Naive B cell (primary cell): ENCODE results near the gene NMNAT2. TPM values are rescaled to one million over a fixed set of nuclear protein-coding genes. Genes with fewer than 3 reads are reported as not detected.

Experiments used
- ATAC-seq, 2 donors: fragments of 150-1000 bp; cut with Tn5 transposase; 2 replicates each; pipeline ENCODE4 v1.10.0; 2021; ENCODE audit warnings: low read depth in 2 of 2, mild to moderate bottlenecking in 2 of 2, moderate library complexity in 2 of 2
- DNase-seq: peaks from one replicate; pipeline ENCODE4 v3.0.0; 2022
- H3K27ac Mint-ChIP-seq, 6 donors: one replicate each; pipeline ENCODE4 v1.8.0; 2020 to 2022; ENCODE audit warnings: mild to moderate bottlenecking in 6 of 6, mixed read lengths in 6 of 6, moderate library complexity in 5 of 6, inconsistent platforms in 2 of 6
- H3K27me3 Mint-ChIP-seq, 3 donors: one replicate each; pipeline ENCODE4 v1.8.0; 2021 to 2022; ENCODE audit warnings: mixed read lengths in 3 of 3, mild to moderate bottlenecking in 1 of 3
- H3K36me3 Mint-ChIP-seq, 2 donors: one replicate each; pipeline ENCODE4 v1.8.0; 2020 to 2022; ENCODE audit warnings: mixed read lengths in 2 of 2, inconsistent platforms in 1 of 2, mild to moderate bottlenecking in 1 of 2
- H3K4me1 Mint-ChIP-seq, 3 donors: one replicate each; pipeline ENCODE4 v1.8.0; 2020 to 2022; ENCODE audit warnings: mixed read lengths in 3 of 3, inconsistent platforms in 1 of 3, mild to moderate bottlenecking in 1 of 3, moderate library complexity in 1 of 3
- H3K4me3 Mint-ChIP-seq, 8 donors: one replicate each; pipeline ENCODE4 v1.8.0; 2020 to 2022; ENCODE audit warnings: mild to moderate bottlenecking in 8 of 8, mixed read lengths in 8 of 8, moderate library complexity in 8 of 8, inconsistent platforms in 2 of 8
- H3K9me3 Mint-ChIP-seq, 7 donors: one replicate each; pipeline ENCODE4 v1.8.0; 2020 to 2022; ENCODE audit warnings: mixed read lengths in 7 of 7, mild to moderate bottlenecking in 5 of 7, inconsistent platforms in 2 of 7, moderate library complexity in 1 of 7
- polyA plus RNA-seq, 6 donors: library from polyadenylated mRNA; unstranded; fragments of 300-500 nt; fragmentation: Illumina TruSeq; gene quantifications; one replicate each; pipeline ENCODE4 v1.2.3, GENCODE V29; 2021; ENCODE audit warnings: low read depth in 6 of 6

NMNAT2 gene
- polyA plus RNA-seq, 6 donors from 2014 or later, result not detected

- no peaks in the 10 kb centered on the region for H3K4me1 Mint-ChIP-seq
- H3K36me3 Mint-ChIP-seq, result no peaks in the 10 kb centered on the region
- DNase-seq (no peak), ATAC-seq (no peak)
- no peaks in the 10 kb centered on the region for H3K9me3 Mint-ChIP-seq
- H3K27me3 Mint-ChIP-seq, result peaks cover 25 to 34% (median 33%) of the 10 kb centered on the region in 3 donors
- no peak overlapping the region for H3K4me3 Mint-ChIP-seq
- H3K27ac Mint-ChIP-seq, result peak overlapping the region in 1 of 6 donors; percentile 22
Measured at GRCh38 chr1:183346276-183346732, 71.9 kb downstream of the NMNAT2 start.

GRCh38 chr1:183339556-183340167 is 78.5 kb downstream of the NMNAT2 start:
- ATAC-seq, result no peak
- Mint-ChIP-seq H3K4me3 (no peak overlapping the region), H3K36me3 (no peaks in the 10 kb centered on the region), H3K27me3 (peaks cover 8 to 15% (median 11%) of the 10 kb centered on the region in 3 donors), H3K9me3 (no peaks in the 10 kb centered on the region), H3K4me1 (no peaks in the 10 kb centered on the region), H3K27ac (peak overlapping the region in 1 of 6 donors; percentile 4)
- no peak for DNase-seq

- DNase-seq (no peak), ATAC-seq (no peak)
- Mint-ChIP-seq H3K4me3 (no peak overlapping the region), H3K4me1 (no peaks in the 10 kb centered on the region), H3K27me3 (peaks cover 36 to 67% (median 65%) of the 10 kb centered on the region in 3 donors), H3K36me3 (no peaks in the 10 kb centered on the region), H3K27ac (no peak overlapping the region), H3K9me3 (peaks cover 0 to 1% (median 0%) of the 10 kb centered on the region in 7 donors)
Measured at GRCh38 chr1:183331091-183331742, 87.0 kb downstream of the NMNAT2 start.

GRCh38 chr1:183330335-183330734 is 87.8 kb downstream of the NMNAT2 start:
- Mint-ChIP-seq H3K4me1 (no peaks in the 10 kb centered on the region), H3K27me3 (peaks cover 40 to 66% (median 60%) of the 10 kb centered on the region in 3 donors), H3K27ac (no peak overlapping the region), H3K36me3 (no peaks in the 10 kb centered on the region), H3K9me3 (peaks cover 0 to 2% (median 0%) of the 10 kb centered on the region in 7 donors), H3K4me3 (no peak overlapping the region)
- ATAC-seq (no peak), DNase-seq (no peak)

- ATAC-seq, result no peak
- peaks cover 40 to 57% (median 44%) of the 10 kb centered on the region in 3 donors for H3K27me3 Mint-ChIP-seq
- H3K27ac Mint-ChIP-seq, result peak overlapping the region in 1 of 6 donors; percentile 12
- no peak for DNase-seq
- no peaks in the 10 kb centered on the region for H3K4me1 Mint-ChIP-seq
- no peaks in the 10 kb centered on the region for H3K36me3 Mint-ChIP-seq
- H3K4me3 Mint-ChIP-seq, result no peak overlapping the region
- peaks cover 0 to 2% (median 0%) of the 10 kb centered on the region in 7 donors for H3K9me3 Mint-ChIP-seq
Measured at GRCh38 chr1:183328371-183328770, 89.8 kb downstream of the NMNAT2 start.

GRCh38 chr1:183327434-183328290 is 90.5 kb downstream of the NMNAT2 start:
- H3K9me3 Mint-ChIP-seq, result peaks cover 0 to 2% (median 0%) of the 10 kb centered on the region in 7 donors
- H3K4me3 Mint-ChIP-seq, result no peak overlapping the region
- H3K36me3 Mint-ChIP-seq, result no peaks in the 10 kb centered on the region
- ATAC-seq (no peak), DNase-seq (no peak)
- peak overlapping the region in 1 of 6 donors; percentile 78 for H3K27ac Mint-ChIP-seq
- peaks cover 37 to 57% (median 44%) of the 10 kb centered on the region in 3 donors for H3K27me3 Mint-ChIP-seq
- no peaks in the 10 kb centered on the region for H3K4me1 Mint-ChIP-seq

GRCh38 chr1:183323849-183324683 is 94.1 kb downstream of the NMNAT2 start:
- peaks cover 26 to 50% (median 44%) of the 10 kb centered on the region in 3 donors for H3K27me3 Mint-ChIP-seq
- DNase-seq (no peak), ATAC-seq (no peak)
- H3K36me3 Mint-ChIP-seq, result no peaks in the 10 kb centered on the region
- no peak overlapping the region for H3K4me3 Mint-ChIP-seq
- H3K27ac Mint-ChIP-seq, result no peak overlapping the region
- H3K9me3 Mint-ChIP-seq, result peaks cover 0 to 4% (median 0%) of the 10 kb centered on the region in 7 donors
- no peaks in the 10 kb centered on the region for H3K4me1 Mint-ChIP-seq

GRCh38 chr1:183319606-183320005 is 98.6 kb downstream of the NMNAT2 start:
- Mint-ChIP-seq H3K27me3 (peaks cover 17 to 40% (median 37%) of the 10 kb centered on the region in 3 donors), H3K36me3 (no peaks in the 10 kb centered on the region), H3K4me1 (no peaks in the 10 kb centered on the region), H3K4me3 (no peak overlapping the region), H3K9me3 (peaks cover 0 to 2% (median 0%) of the 10 kb centered on the region in 7 donors), H3K27ac (peak overlapping the region in 2 of 6 donors; percentile 34 to 58)
- DNase-seq, result no peak
- ATAC-seq, result no peak

- Mint-ChIP-seq H3K27ac (no peak overlapping the region), H3K4me1 (no peaks in the 10 kb centered on the region), H3K4me3 (no peak overlapping the region), H3K27me3 (peaks cover 19 to 45% (median 37%) of the 10 kb centered on the region in 3 donors), H3K36me3 (no peaks in the 10 kb centered on the region), H3K9me3 (peaks cover 0 to 2% (median 0%) of the 10 kb centered on the region in 7 donors)
- ATAC-seq (no peak), DNase-seq (no peak)
Measured at GRCh38 chr1:183319051-183319450, 99.1 kb downstream of the NMNAT2 start.

GRCh38 chr1:183318433-183318832 is 99.7 kb downstream of the NMNAT2 start:
- H3K27me3 Mint-ChIP-seq, result peaks cover 18 to 47% (median 37%) of the 10 kb centered on the region in 3 donors
- DNase-seq, result no peak
- H3K27ac Mint-ChIP-seq, result no peak overlapping the region
- H3K4me1 Mint-ChIP-seq, result no peaks in the 10 kb centered on the region
- ATAC-seq, result no peak
- H3K4me3 Mint-ChIP-seq, result no peak overlapping the region
- peaks cover 0 to 2% (median 0%) of the 10 kb centered on the region in 7 donors for H3K9me3 Mint-ChIP-seq
- no peaks in the 10 kb centered on the region for H3K36me3 Mint-ChIP-seq

- H3K9me3 Mint-ChIP-seq, result no peaks in the 10 kb centered on the region
- no peaks in the 10 kb centered on the region for H3K36me3 Mint-ChIP-seq
- H3K27ac Mint-ChIP-seq, result no peak overlapping the region
- peaks cover 18 to 33% (median 24%) of the 10 kb centered on the region in 3 donors for H3K27me3 Mint-ChIP-seq
- no peak for DNase-seq
- no peak for ATAC-seq
- H3K4me3 Mint-ChIP-seq, result no peak overlapping the region
- H3K4me1 Mint-ChIP-seq, result no peaks in the 10 kb centered on the region
Measured at GRCh38 chr1:183315991-183316758, 102.0 kb downstream of the NMNAT2 start.

- ATAC-seq (no peak), DNase-seq (no peak)
- H3K36me3 Mint-ChIP-seq, result peaks cover 5 to 8% of the 10 kb centered on the region in 2 donors
- no peaks in the 10 kb centered on the region for H3K4me1 Mint-ChIP-seq
- no peak overlapping the region for H3K4me3 Mint-ChIP-seq
- H3K27ac Mint-ChIP-seq, result no peak overlapping the region
- no peaks in the 10 kb centered on the region for H3K9me3 Mint-ChIP-seq
- H3K27me3 Mint-ChIP-seq, result peaks cover 11 to 33% (median 13%) of the 10 kb centered on the region in 3 donors
Measured at GRCh38 chr1:183313063-183313462, 105.1 kb downstream of the NMNAT2 start.
